ENCODE measurements around the gene SAMD15. TPM values are rescaled to one million over a fixed set of nuclear protein-coding genes. Genes with fewer than 3 reads are reported as not detected.

The SAMD15 gene
- total and polyA plus RNA-seq, 2 donors (not counting 3 experiments of a cell fraction or from before 2014, with no cell fraction given): 0.10 to 1.1 TPM

DNA sequence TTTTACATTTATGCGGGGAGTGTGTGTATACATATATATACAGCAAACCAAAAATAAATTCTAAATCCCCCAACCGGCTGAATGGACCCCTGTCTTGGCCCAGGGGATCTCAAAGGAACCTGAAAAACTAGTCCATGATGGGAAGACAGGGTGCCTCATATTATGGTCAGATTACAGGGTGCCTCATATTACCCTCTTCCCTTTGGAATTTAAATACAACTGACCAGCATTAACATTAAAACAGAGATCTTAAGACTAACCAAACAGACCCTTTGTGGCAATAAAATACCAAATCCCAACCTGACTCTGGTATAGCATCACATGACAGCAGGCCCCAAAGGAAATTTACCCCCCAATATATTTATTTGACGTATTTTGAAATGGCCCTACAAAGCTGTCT, 39.3 kb upstream of the SAMD15 start:
- Histone ChIP-seq H3K9ac (replicated peaks; ENCODE audit: extremely low read depth, insufficient read depth, low read length) (no peak overlapping the region), H3K4me1 (ENCODE audit: control insufficient read depth, extremely low read depth, insufficient read depth, low read length) (no peaks in the 10 kb centered on the region), H2AFZ (ENCODE audit: low read depth, low read length) (no peak overlapping the region), H3K79me2 (ENCODE audit: control insufficient read depth, insufficient read depth, low read length) (no peaks in the 10 kb centered on the region), H3K27me3 (ENCODE audit: control insufficient read depth in 2 of 2, insufficient read depth in 2 of 2, low read length in 2 of 2) (no peaks in the 10 kb centered on the region), H4K20me1 (replicated peaks; ENCODE audit: control insufficient read depth, extremely low read depth, insufficient read depth, low read length) (no peaks in the 10 kb centered on the region), H3K9me1 (replicated peaks; ENCODE audit: control insufficient read depth, extremely low read depth, insufficient read depth, low read length) (no peaks in the 10 kb centered on the region), H3K36me3 (ENCODE audit: control insufficient read depth in 2 of 2, extremely low read depth in 1 of 2, insufficient read depth in 2 of 2, low read length in 2 of 2) (peaks cover 0 to 3% of the 10 kb centered on the region in 2 experiments), H3K27ac (ENCODE audit: insufficient read depth, low read depth, low read length) (no peak overlapping the region), H3K4me2 (ENCODE audit: insufficient read depth, low read length) (no peak overlapping the region), H3K4me3 (replicated peaks in 1 of 3; ENCODE audit: insufficient read depth in 1 of 3, low read depth in 1 of 3, low read length in 3 of 3) (no peak overlapping the region), H3K9me3 (replicated peaks; ENCODE audit: control insufficient read depth, insufficient read depth, low read length) (no peaks in the 10 kb centered on the region)
- no TSS peak for BruUV-seq (replicated peaks)
- intact Hi-C loops (cut with micrococcal nuclease): no loop called here
- POLR2A ChIA-PET: no interaction called here
- DNase-seq (ENCODE audit: low read depth, low spot score) (no peak), FAIRE-seq (no peak)
- CTCF ChIA-PET: no interaction called here
- dilution Hi-C loops (cut with MboI; ENCODE audit: extremely low pct_ligation_motif_present, low sequenced_read_pairs): no loop called here
- TF ChIP-seq FOS (IDR thresholded peaks at IDR 0.05; ENCODE audit: borderline replicate concordance, insufficient read depth, low read length) (no peak), JUN (IDR thresholded peaks at IDR 0.05; ENCODE audit: borderline replicate concordance, insufficient read depth, insufficient read length, low read depth) (no peak)

DNA sequence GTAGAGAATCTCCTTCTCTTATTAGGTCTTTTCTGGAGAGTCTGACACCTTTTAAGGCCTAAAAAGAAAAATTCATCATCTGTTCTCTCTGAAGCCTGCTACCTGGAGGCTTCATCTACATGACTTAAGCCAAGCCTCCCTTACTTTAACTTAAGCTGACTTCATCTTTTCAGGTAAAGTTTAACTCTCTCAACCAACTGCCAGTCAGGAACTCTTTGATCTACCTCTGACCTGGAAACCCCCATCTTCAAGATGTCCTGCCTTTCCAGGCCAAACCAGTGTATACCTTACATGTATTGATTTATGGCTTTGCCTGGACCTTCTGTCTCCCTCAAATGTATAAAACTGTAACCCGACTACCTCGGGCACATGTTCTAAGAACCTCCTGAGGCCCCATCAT, 38.9 kb upstream of the SAMD15 start:
- peaks cover 0 to 3% of the 10 kb centered on the region in 2 experiments for H3K36me3 ChIP-seq (ENCODE audit: control insufficient read depth in 2 of 2, extremely low read depth in 1 of 2, insufficient read depth in 2 of 2, low read length in 2 of 2)
- TF ChIP-seq MYC (IDR thresholded peaks at IDR 0.05; ENCODE audit: low read depth, low read length) (no peak), POLR2A (IDR thresholded peaks at IDR 0.05; ENCODE audit: low read depth, low read length) (no peak), FOS (IDR thresholded peaks at IDR 0.05; ENCODE audit: borderline replicate concordance, insufficient read depth, low read length) (no peak), POLR2AphosphoS5 (IDR thresholded peaks at IDR 0.05; ENCODE audit: insufficient read depth, low read depth, low read length) (no peak), JUN (IDR thresholded peaks at IDR 0.05; ENCODE audit: borderline replicate concordance, insufficient read depth, insufficient read length, low read depth) (no peak), GATA2 (IDR thresholded peaks at IDR 0.05; ENCODE audit: insufficient read depth, insufficient read length, low read depth, low read length) (no peak), EZH2 (IDR thresholded peaks at IDR 0.05; ENCODE audit: borderline replicate concordance, low read depth, low read length, severe bottlenecking) (no peak)
- TF ChIP-seq, protein P1, sequence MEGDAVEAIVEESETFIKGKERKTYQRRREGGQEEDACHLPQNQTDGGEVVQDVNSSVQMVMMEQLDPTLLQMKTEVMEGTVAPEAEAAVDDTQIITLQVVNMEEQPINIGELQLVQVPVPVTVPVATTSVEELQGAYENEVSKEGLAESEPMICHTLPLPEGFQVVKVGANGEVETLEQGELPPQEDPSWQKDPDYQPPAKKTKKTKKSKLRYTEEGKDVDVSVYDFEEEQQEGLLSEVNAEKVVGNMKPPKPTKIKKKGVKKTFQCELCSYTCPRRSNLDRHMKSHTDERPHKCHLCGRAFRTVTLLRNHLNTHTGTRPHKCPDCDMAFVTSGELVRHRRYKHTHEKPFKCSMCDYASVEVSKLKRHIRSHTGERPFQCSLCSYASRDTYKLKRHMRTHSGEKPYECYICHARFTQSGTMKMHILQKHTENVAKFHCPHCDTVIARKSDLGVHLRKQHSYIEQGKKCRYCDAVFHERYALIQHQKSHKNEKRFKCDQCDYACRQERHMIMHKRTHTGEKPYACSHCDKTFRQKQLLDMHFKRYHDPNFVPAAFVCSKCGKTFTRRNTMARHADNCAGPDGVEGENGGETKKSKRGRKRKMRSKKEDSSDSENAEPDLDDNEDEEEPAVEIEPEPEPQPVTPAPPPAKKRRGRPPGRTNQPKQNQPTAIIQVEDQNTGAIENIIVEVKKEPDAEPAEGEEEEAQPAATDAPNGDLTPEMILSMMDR (IDR thresholded peaks at IDR 0.05; ENCODE audit: extremely low read depth in 1 of 2, insufficient read depth in 1 of 2, low read depth in 1 of 2, low read length in 2 of 2): no peak
- TF ChIP-seq, protein P2, sequence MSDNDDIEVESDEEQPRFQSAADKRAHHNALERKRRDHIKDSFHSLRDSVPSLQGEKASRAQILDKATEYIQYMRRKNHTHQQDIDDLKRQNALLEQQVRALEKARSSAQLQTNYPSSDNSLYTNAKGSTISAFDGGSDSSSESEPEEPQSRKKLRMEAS (IDR thresholded peaks at IDR 0.05; ENCODE audit: insufficient read depth, insufficient read length): no peak
- H3K4me2 ChIP-seq (ENCODE audit: insufficient read depth, low read length): no peak overlapping the region
- H3K4me1 ChIP-seq (ENCODE audit: control insufficient read depth, extremely low read depth, insufficient read depth, low read length): no peaks in the 10 kb centered on the region
- POLR2A ChIA-PET: no interaction called here
- H3K9ac ChIP-seq (replicated peaks; ENCODE audit: extremely low read depth, insufficient read depth, low read length): no peak overlapping the region
- CTCF ChIA-PET: no interaction called here
- no peaks in the 10 kb centered on the region for H4K20me1 ChIP-seq (replicated peaks; ENCODE audit: control insufficient read depth, extremely low read depth, insufficient read depth, low read length)
- H3K27me3 ChIP-seq (ENCODE audit: control insufficient read depth in 2 of 2, insufficient read depth in 2 of 2, low read length in 2 of 2): no peaks in the 10 kb centered on the region
- FAIRE-seq: no peak
- BruUV-seq (replicated peaks): no TSS peak
- no peak overlapping the region for H2AFZ ChIP-seq (ENCODE audit: low read depth, low read length)
- DNase-seq (ENCODE audit: low read depth, low spot score): no peak
- dilution Hi-C loops (cut with MboI; ENCODE audit: extremely low pct_ligation_motif_present, low sequenced_read_pairs): no loop called here
- H3K79me2 ChIP-seq (ENCODE audit: control insufficient read depth, insufficient read depth, low read length): no peaks in the 10 kb centered on the region
- no peaks in the 10 kb centered on the region for H3K9me3 ChIP-seq (replicated peaks; ENCODE audit: control insufficient read depth, insufficient read depth, low read length)
- intact Hi-C loops (cut with micrococcal nuclease): no loop called here
- no peak overlapping the region for H3K4me3 ChIP-seq (replicated peaks in 1 of 3; ENCODE audit: insufficient read depth in 1 of 3, low read depth in 1 of 3, low read length in 3 of 3)
- H3K27ac ChIP-seq (ENCODE audit: insufficient read depth, low read depth, low read length): no peak overlapping the region
- no peaks in the 10 kb centered on the region for H3K9me1 ChIP-seq (replicated peaks; ENCODE audit: control insufficient read depth, extremely low read depth, insufficient read depth, low read length)

Data from endothelial cell of umbilical vein (primary cell).